H1 (cell line): Measurements from ENCODE around the gene C5orf46. TPM values are rescaled to one million over a fixed set of nuclear protein-coding genes. Genes with fewer than 3 reads are reported as not detected.

ENCODE experiments used
- CTCF ChIA-PET: fragments of 300-600 bp; sonication (Branson Sonifier 250); formaldehyde crosslinking; loops from one replicate; lab custom pipeline; 2021; ENCODE audit not compliant: partially characterized antibody; lab: Charles Lee
- POLR2A ChIA-PET: fragments of 300-600 bp; sonication (Branson Sonifier 250); formaldehyde crosslinking; loops from one replicate; lab custom pipeline; 2021; ENCODE audit warnings: inconsistent platforms; ENCODE audit not compliant: partially characterized antibody; lab: Charles Lee
- DNase-seq, 2 experiments: peaks; one replicate each; pipeline versions ENCODE4 v3.0.0 to v3.0.0-alpha.2; 2010 to 2022; ENCODE audit warnings: low spot score in 2 of 2, low read depth in 1 of 2, mixed read lengths in 1 of 2
- FAIRE-seq: peaks from 2 replicates; lab custom pipeline; 2011; peaks lifted over from hg19 to GRCh38; lab: Jason Lieb, UNC
- H2AFZ ChIP-seq: 2 replicates; pipeline ENCODE4 v1.8.1; 2012; ENCODE audit warnings: low read length, inconsistent platforms
- H2AK5ac ChIP-seq: 2 replicates; pipeline ENCODE4 v1.6.1; 2013; ENCODE audit warnings: low read depth, low read length
- H2BK120ac ChIP-seq: replicated peaks from 2 replicates; pipeline ENCODE3; 2013; ENCODE audit warnings: low read depth, low read length, inconsistent platforms
- H2BK12ac ChIP-seq: 2 replicates; pipeline ENCODE4 v1.6.1; 2013; ENCODE audit warnings: low read depth, low read length
- H2BK15ac ChIP-seq: 2 replicates; pipeline ENCODE4 v1.6.1; 2013; ENCODE audit warnings: low read length
- H2BK20ac ChIP-seq: 2 replicates; pipeline ENCODE4 v1.6.1; 2013; ENCODE audit warnings: low read length
- H2BK5ac ChIP-seq: 2 replicates; pipeline ENCODE4 v1.6.1; 2013; ENCODE audit warnings: low read depth, low read length
- H3K14ac ChIP-seq: 2 replicates; pipeline ENCODE4 v1.6.1; 2013; ENCODE audit warnings: inconsistent platforms; ENCODE audit not compliant: insufficient read length
- H3K18ac ChIP-seq: 2 replicates; pipeline ENCODE4 v1.6.1; 2013; ENCODE audit warnings: low read length; ENCODE audit errors: extremely low read depth
- H3K23ac ChIP-seq: 2 replicates; pipeline ENCODE4 v1.6.1; 2013; ENCODE audit warnings: inconsistent platforms; ENCODE audit not compliant: insufficient read length
- H3K23me2 ChIP-seq: 2 replicates; pipeline ENCODE4 v1.6.1; 2013; ENCODE audit warnings: low read depth, low read length
- H3K27ac ChIP-seq: 2 replicates; pipeline ENCODE4 v1.6.1; 2011; ENCODE audit warnings: low read depth, low read length, inconsistent platforms
- H3K27me3 ChIP-seq, 4 experiments: replicated peaks in 1 of 4; 1 replicate in 1 of 4; 2 replicates in 3 of 4; pipeline versions ENCODE4 v1.6.1 to v1.8.1; 2011 to 2013; ENCODE audit warnings: low read length in 3 of 4, mild to moderate bottlenecking in 3 of 4, inconsistent platforms in 2 of 4, mixed read lengths in 2 of 4, moderate library complexity in 1 of 4; ENCODE audit not compliant: control insufficient read depth in 3 of 4, insufficient read depth in 3 of 4; ENCODE audit errors: extremely low read depth in 1 of 4
- H3K36me3 ChIP-seq, 4 experiments: 2 replicates each; pipeline versions ENCODE4 v1.6.1 to v1.8.1; 2011 to 2013; ENCODE audit warnings: mild to moderate bottlenecking in 4 of 4, low read length in 3 of 4, moderate library complexity in 2 of 4, control low read depth in 1 of 4, inconsistent platforms in 1 of 4; ENCODE audit not compliant: insufficient read depth in 4 of 4, control insufficient read depth in 2 of 4
- H3K4ac ChIP-seq: replicated peaks from 2 replicates; pipeline ENCODE3; 2013; ENCODE audit warnings: low read length, low read depth, mixed read lengths, inconsistent platforms; ENCODE audit not compliant: insufficient read length
- H3K4me1 ChIP-seq, 4 experiments: replicated peaks in 1 of 4; 1 replicate in 1 of 4; 2 replicates in 3 of 4; pipeline versions ENCODE4 v1.6.1 to v1.8.1; 2011 to 2013; ENCODE audit warnings: low read length in 3 of 4, inconsistent platforms in 2 of 4, mixed read lengths in 1 of 4; ENCODE audit not compliant: insufficient read depth in 4 of 4, control insufficient read depth in 3 of 4
- H3K4me2 ChIP-seq, 2 experiments: 2 replicates each; pipeline versions ENCODE4 v1.6.1 to v1.8.1; 2011 to 2013; ENCODE audit warnings: low read depth in 2 of 2, low read length in 2 of 2, control low read depth in 1 of 2, inconsistent platforms in 1 of 2, mild to moderate bottlenecking in 1 of 2; ENCODE audit not compliant: insufficient read depth in 1 of 2
- H3K4me3 ChIP-seq, 4 experiments: fragments of 200-600, 300-600 bp in 1 of 4; sonication (generic), shearing (Covaris generic), sonication (Bioruptor Twin) in 1 of 4; 2 replicates each; pipeline versions ENCODE4 v1.5.1 to v1.8.1; 2011 to 2016; ENCODE audit warnings: low read length in 4 of 4, low read depth in 3 of 4, control low read depth in 2 of 4, inconsistent platforms in 2 of 4, mild to moderate bottlenecking in 2 of 4, mixed read lengths in 1 of 4, moderate library complexity in 1 of 4; ENCODE audit not compliant: insufficient read depth in 2 of 4; ENCODE audit errors: extremely low read depth in 1 of 4
- H3K56ac ChIP-seq: replicated peaks from 2 replicates; pipeline ENCODE3; 2013; ENCODE audit warnings: low read depth, mild to moderate bottlenecking, mixed read lengths, low read length, inconsistent platforms; ENCODE audit not compliant: insufficient read length
- H3K79me1 ChIP-seq: 2 replicates; pipeline ENCODE4 v1.6.1; 2013; ENCODE audit warnings: low read depth, low read length, control low read depth
- H3K79me2 ChIP-seq, 2 experiments: 2 replicates each; pipeline versions ENCODE4 v1.6.1 to v1.8.1; 2012 to 2013; ENCODE audit warnings: low read length in 2 of 2, mild to moderate bottlenecking in 2 of 2, inconsistent platforms in 1 of 2; ENCODE audit not compliant: insufficient read depth in 2 of 2, control insufficient read depth in 1 of 2
- H3K9ac ChIP-seq, 4 experiments: replicated peaks in 1 of 4; 1 replicate in 1 of 4; 2 replicates in 3 of 4; pipeline versions ENCODE4 v1.6.1 to v1.8.1; 2011 to 2013; ENCODE audit warnings: low read depth in 3 of 4, low read length in 3 of 4, control low read depth in 2 of 4, mild to moderate bottlenecking in 2 of 4, moderate library complexity in 2 of 4, inconsistent platforms in 1 of 4; ENCODE audit errors: extremely low read depth in 1 of 4
- H3K9me3 ChIP-seq, 2 experiments: 2 replicates each; pipeline versions ENCODE4 v1.6.1 to v1.8.1; 2012 to 2013; ENCODE audit warnings: mild to moderate bottlenecking in 2 of 2, moderate library complexity in 2 of 2, control low read depth in 1 of 2, inconsistent platforms in 1 of 2, low read depth in 1 of 2, low read length in 1 of 2, mixed read lengths in 1 of 2; ENCODE audit not compliant: insufficient read depth in 2 of 2
- H4K20me1 ChIP-seq, 2 experiments: replicated peaks in 1 of 2; 2 replicates each; pipeline versions ENCODE3 to v1.8.1; 2011 to 2013; ENCODE audit warnings: inconsistent platforms in 2 of 2, low read length in 2 of 2, mild to moderate bottlenecking in 1 of 2; ENCODE audit not compliant: insufficient read depth in 2 of 2, control insufficient read depth in 1 of 2
- H4K5ac ChIP-seq: 2 replicates; pipeline ENCODE4 v1.6.1; 2013; ENCODE audit warnings: low read length, low read depth, mixed read lengths, inconsistent platforms; ENCODE audit not compliant: insufficient read length
- H4K8ac ChIP-seq: 2 replicates; pipeline ENCODE4 v1.8.0; 2013; ENCODE audit warnings: mild to moderate bottlenecking, moderate library complexity, low read length, inconsistent platforms; ENCODE audit not compliant: insufficient read depth; ENCODE audit errors: extremely low read depth
- H4K91ac ChIP-seq: replicated peaks from 2 replicates; pipeline ENCODE3; 2013; ENCODE audit warnings: low read length, mixed read lengths, inconsistent platforms; ENCODE audit not compliant: insufficient read length
- BCL11A ChIP-seq, 2 experiments: IDR thresholded peaks; one replicate each; pipeline ENCODE4 v1.6.1; 2011; ENCODE audit warnings: low read depth in 2 of 2, low read length in 2 of 2, mild to moderate bottlenecking in 2 of 2
- BRCA1 ChIP-seq: IDR thresholded peaks from 2 replicates; pipeline ENCODE4 v1.6.1; 2012; ENCODE audit warnings: low read depth, low read length, improper control_type of control experiment
- CEBPB ChIP-seq: IDR thresholded peaks from 2 replicates; pipeline ENCODE4 v1.6.1; 2012; ENCODE audit warnings: low read depth, low read length
- CHD1 ChIP-seq: IDR thresholded peaks from 2 replicates; pipeline ENCODE4 v1.6.1; 2012; ENCODE audit warnings: low read depth, low read length, improper control_type of control experiment
- KDM1A ChIP-seq: fragments of 200-600, 300-600 bp; sonication (generic); IDR thresholded peaks from 2 replicates; pipeline ENCODE4 v1.7.1; 2016; ENCODE audit warnings: mild to moderate bottlenecking, low read length, borderline replicate concordance
- MAX ChIP-seq: IDR thresholded peaks from 2 replicates; pipeline ENCODE4 v1.6.1; 2012; ENCODE audit warnings: inconsistent platforms
- POLR2A ChIP-seq, 2 experiments: IDR thresholded peaks; 1 replicate in 1 of 2; 2 replicates in 1 of 2; pipeline ENCODE4 v1.6.1; 2011; ENCODE audit warnings: low read depth in 2 of 2, low read length in 2 of 2, mild to moderate bottlenecking in 2 of 2; ENCODE audit errors: control extremely low read depth in 1 of 2
- POU5F1 ChIP-seq: IDR thresholded peaks from 2 replicates; pipeline ENCODE4 v1.6.1; 2011; ENCODE audit warnings: low read depth, mild to moderate bottlenecking, low read length, moderate library complexity
- RNF2 ChIP-seq: fragments of 200-900, 300-1000 bp; sonication (generic); IDR thresholded peaks from 2 replicates; pipeline ENCODE4 v1.7.1; 2016; ENCODE audit warnings: borderline replicate concordance, low read depth, mild to moderate bottlenecking, antibody characterized with exemption, low read length; ENCODE audit not compliant: poor library complexity, severe bottlenecking; ENCODE audit errors: missing control alignments
- SIRT6 ChIP-seq: IDR thresholded peaks from one replicate; pipeline ENCODE4 v1.7.1; 2012; ENCODE audit warnings: low read length, inconsistent platforms
- SIX5 ChIP-seq: IDR thresholded peaks from 2 replicates; pipeline ENCODE4 v1.6.1; 2011; ENCODE audit warnings: mild to moderate bottlenecking, low read depth, low read length
- USF2 ChIP-seq: IDR thresholded peaks from 2 replicates; pipeline ENCODE4 v1.6.1; 2011; ENCODE audit warnings: low read length, improper control_type of control experiment
- WGBS, 2 experiments: shearing (Covaris generic) in 1 of 2; methylation state at CpG; one replicate each; pipeline versions ENCODE4 v1.1.6 to v1.1.7; 2013 to 2015; ENCODE audit warnings: low lambda C conversion rate in 2 of 2, mixed read lengths in 2 of 2, inconsistent platforms in 1 of 2, low coverage in 1 of 2, missing lambda C conversion rate in 1 of 2; ENCODE audit not compliant: insufficient replicate concordance in 2 of 2, insufficient coverage in 1 of 2, insufficient read length in 1 of 2; ENCODE audit errors: extremely low coverage in 1 of 2, missing lambda C conversion rate in 1 of 2; 5-methylcytosine and 5-hydroxymethylcytosine counted together
- polyA plus RNA-seq, 7 experiments: library from polyadenylated mRNA; depleted of rRNA in 3 of 7; stranded (reverse) in 5 of 7; unstranded in 2 of 7; fragments of >200 nt in 5 of 7; fragments of 200-250 nt in 2 of 7; gene quantifications; 1 replicate in 5 of 7; 2 replicates in 1 of 7; 4 replicates in 1 of 7; pipeline versions ENCODE4 v1.2.1 to v1.2.3, GENCODE V29; 2011 to 2013; ENCODE audit warnings: missing spikeins in 2 of 7, mixed read lengths in 2 of 7
- total RNA-seq: library from RNA; stranded (reverse); fragmentation: NEBNext Ultra II Directional; extraction: Animal tissue kit (Norgen Biotek cat#: 25700); gene quantifications from 2 replicates; pipeline ENCODE4 v1.2.1, GENCODE V29; 2021

Gene C5orf46
- total and polyA plus RNA-seq, 2 of the 8 experiments (the other 6 are each of a cell fraction or from before 2014, with no cell fraction given): not detected

- H3K14ac ChIP-seq: no peak overlapping the region
- H4K8ac ChIP-seq: no peak overlapping the region
- POLR2A ChIA-PET: interaction anchor here (20.0 kb wide), 1 partner anchor 19 kb away, joined by 730 read pairs; no protein-coding TSS in a partner anchor
- FAIRE-seq (no peak), DNase-seq (no peak)
- no peak overlapping the region for H2BK5ac ChIP-seq
- H2AFZ ChIP-seq: no peak overlapping the region
- no peak overlapping the region for H4K5ac ChIP-seq
- no peak overlapping the region for H4K91ac ChIP-seq
- H3K9me3 ChIP-seq: no peaks in the 10 kb centered on the region
- H3K4me2 ChIP-seq: no peak overlapping the region
- no peak overlapping the region for H3K27ac ChIP-seq
- no peak overlapping the region for H3K56ac ChIP-seq
- no peak overlapping the region for H3K23ac ChIP-seq
- H3K9ac ChIP-seq: no peak overlapping the region
- H3K4me1 ChIP-seq: peaks cover 7 to 20% (median 16%) of the 10 kb centered on the region in 4 experiments
- no peak overlapping the region for H2BK15ac ChIP-seq
- no peak overlapping the region for H3K4ac ChIP-seq
- H2BK12ac ChIP-seq: no peak overlapping the region
- 93% methylated on average over 3 of the region's 3 CpGs; no CpG with 5 or more reads in 1 of the 2 experiments for WGBS, 2 experiments
- peaks cover 0 to 23% (median 2%) of the 10 kb centered on the region in 4 experiments; a peak in 4 of 8 replicates for H3K36me3 ChIP-seq
- CTCF ChIA-PET: interaction anchor here (1.1 to 17.4 kb wide), 10 partner anchors 8 to 60 kb away, joined by 3 to 163 read pairs (median 4); no protein-coding TSS in a partner anchor
- H2BK20ac ChIP-seq: no peak overlapping the region
- H2BK120ac ChIP-seq: no peak overlapping the region
- no peaks in the 10 kb centered on the region for H3K27me3 ChIP-seq
- peaks cover under 1% of the 10 kb centered on the region; the same call in 1 of the 2 replicates for H3K23me2 ChIP-seq
- no peak overlapping the region for H3K18ac ChIP-seq
- H3K79me2 ChIP-seq: peaks cover 13 to 50% of the 10 kb centered on the region in 2 experiments; a peak in 3 of 4 replicates
- H3K4me3 ChIP-seq: no peak overlapping the region
- H2AK5ac ChIP-seq: no peak overlapping the region
- TF ChIP-seq POLR2A (IDR thresholded peaks at IDR 0.05; ENCODE audit: control extremely low read depth in 1 of 2, low read depth in 2 of 2, low read length in 2 of 2): no peak
- TF ChIP-seq MAX: no peak
- TF ChIP-seq CEBPB: no peak
- TF ChIP-seq CHD1: no peak
- no peak for TF ChIP-seq SIX5
- no peak for TF ChIP-seq BCL11A (IDR thresholded peaks at IDR 0.05; ENCODE audit: low read depth in 2 of 2, low read length in 2 of 2)
- TF ChIP-seq USF2: no peak
- no peak for TF ChIP-seq POU5F1
- no peak for TF ChIP-seq KDM1A
- no peak for TF ChIP-seq SIRT6
- no peak for TF ChIP-seq RNF2
- TF ChIP-seq BRCA1: no peak
- no peaks in the 10 kb centered on the region for H4K20me1 ChIP-seq
- peaks cover 4% of the 10 kb centered on the region; the same call in 1 of the 2 replicates for H3K79me1 ChIP-seq
These were observed 26.6 kb downstream of the C5orf46 start for GRCh38 chr5:147879784-147880183.
